GF-D8 (cell line): Measurements from ENCODE around the gene SLC25A20.

ENCODE experiments used
- DNase-seq: peaks from one replicate; lab custom pipeline; 2025; lab: John Stamatoyannopoulos, UW

Gene SLC25A20

GRCh38 chr3:48897460-48898376, 964 bp downstream of the SLC25A20 start:
- DNase-seq: peak; percentile 12

DNA sequence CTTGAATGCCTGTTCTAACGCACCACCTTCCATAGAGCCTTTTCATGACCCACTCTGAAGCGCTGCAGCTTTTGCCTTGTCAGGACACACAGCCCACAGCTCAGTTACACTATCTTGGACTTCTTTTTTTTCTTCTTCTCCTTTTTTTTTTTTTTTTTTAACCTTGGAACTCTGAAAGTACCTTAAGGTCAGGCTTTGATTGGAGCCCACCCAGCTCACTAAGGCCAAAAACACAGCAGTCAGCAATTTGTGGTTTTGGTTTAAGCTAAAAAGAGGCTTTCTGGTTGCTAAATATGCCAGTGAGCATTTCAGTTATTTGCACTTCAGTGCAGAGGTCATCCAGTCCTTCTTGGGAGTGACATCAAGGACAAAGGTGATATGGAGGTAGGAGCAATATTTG, 1.7 kb downstream of the SLC25A20 start:
- DNase-seq: no peak

DNA sequence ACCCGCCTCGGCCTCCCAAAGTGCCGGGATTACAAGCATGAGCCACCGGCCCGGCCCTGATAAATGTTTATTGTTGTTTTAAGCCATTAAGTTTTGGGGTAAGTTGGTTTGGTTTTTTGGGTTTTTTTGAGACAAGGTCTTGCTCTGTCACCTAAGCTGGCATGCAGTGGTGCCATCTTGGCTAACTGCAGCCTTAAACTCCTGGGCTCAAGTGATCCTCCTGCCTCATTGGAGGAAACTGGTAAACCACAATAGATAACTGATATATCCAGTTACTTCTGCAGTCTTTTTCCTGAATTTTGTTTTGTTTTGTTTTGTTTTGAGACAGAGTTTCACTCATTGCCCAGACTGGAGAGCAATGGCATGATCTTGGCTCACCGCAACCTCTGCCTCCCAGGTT, 4.2 kb downstream of the SLC25A20 start:
- DNase-seq: no peak

GRCh38 chr3:48891606-48892005, 7.1 kb downstream of the SLC25A20 start:
- no peak for DNase-seq

GRCh38 chr3:48885753-48886152, 12.9 kb downstream of the SLC25A20 start:
- DNase-seq: no peak

DNA sequence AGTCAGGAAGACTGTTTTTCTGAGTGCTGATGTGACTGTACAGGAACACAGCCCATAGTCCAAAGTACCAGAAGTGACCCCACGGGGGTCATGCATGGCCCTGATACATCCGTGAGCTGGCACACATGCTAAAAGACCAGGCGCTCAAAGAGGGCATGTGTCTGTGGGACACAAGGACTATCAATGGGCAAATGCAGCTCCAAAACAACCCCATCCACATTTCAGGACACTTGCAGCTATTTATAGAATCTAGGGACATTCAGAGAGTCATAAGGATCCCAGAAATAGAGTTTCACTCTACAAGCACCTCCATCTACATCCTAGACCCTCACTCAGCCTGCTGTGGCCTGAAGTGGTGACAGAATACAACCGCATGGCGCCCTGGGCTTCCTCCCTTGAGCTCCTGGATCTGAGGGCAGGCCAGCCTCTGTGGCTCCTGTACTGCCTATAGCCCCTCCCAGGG, 17.0 kb downstream of the SLC25A20 start:
- no peak for DNase-seq

DNA sequence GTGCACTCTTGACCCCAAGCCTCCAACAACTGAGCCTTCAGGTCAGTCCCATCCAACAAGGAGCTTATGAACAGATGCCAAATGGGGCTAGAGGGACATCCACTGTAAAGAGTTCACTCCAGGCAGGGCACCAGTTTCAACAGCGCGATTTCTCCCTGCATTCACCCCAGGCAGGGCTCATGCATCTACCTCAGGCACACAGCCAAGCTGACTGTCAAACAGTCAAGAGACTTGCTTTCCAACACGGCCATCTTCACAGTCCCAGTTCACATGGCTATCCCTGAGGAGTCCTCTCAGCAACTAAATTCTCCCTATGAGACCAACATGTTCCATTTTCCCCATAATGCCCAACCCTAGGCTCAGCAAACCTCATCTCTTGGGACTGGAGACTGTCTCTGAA, 17.7 kb downstream of the SLC25A20 start:
- DNase-seq: no peak

- no peak for DNase-seq
Measured at GRCh38 chr3:48879994-48880377, 18.7 kb downstream of the SLC25A20 start.

GRCh38 chr3:48879307-48879993, 19.2 kb downstream of the SLC25A20 start:
- DNase-seq: no peak

DNA sequence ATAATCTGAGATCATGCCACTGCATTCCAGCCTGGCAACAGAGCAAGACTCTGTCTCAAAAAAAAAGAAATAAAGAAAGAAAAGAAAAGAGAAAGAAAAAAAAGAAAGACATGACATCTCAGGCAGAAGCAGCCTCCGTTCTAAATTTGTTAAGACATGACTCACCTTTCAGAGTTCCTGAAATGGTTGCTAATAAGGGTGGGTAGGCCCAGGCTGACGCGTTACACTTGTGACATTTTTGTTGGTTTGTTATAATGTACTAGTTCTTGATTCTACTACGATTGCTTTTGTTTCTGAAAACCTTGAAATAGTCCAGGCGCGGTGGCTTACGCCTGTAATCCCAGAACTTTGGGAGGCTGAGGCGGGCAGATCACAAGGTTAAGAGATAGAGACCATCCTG, 21.0 kb downstream of the SLC25A20 start:
- no peak for DNase-seq

GRCh38 chr3:48863122-48863521, 35.6 kb downstream of the SLC25A20 start:
- no peak for DNase-seq

DNA sequence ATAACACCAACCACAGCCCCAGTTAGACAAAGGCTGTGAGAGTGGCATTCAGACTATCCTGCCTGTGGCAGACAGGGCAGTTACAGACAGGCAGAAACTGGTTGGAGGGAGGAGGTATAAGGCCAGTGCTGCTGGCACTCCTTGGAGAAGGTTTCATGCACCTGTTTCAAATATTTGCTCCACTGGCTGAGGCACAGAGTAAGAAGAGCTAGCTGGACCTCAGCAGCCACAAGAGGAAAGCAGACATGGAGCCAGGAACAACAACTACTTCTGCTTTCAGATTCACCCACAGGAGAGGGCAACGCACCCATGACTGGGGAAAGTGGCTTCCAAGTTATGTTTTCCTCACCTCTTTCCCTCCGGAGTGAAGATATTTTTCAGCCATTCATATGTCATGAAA, 39.5 kb downstream of the SLC25A20 start:
- no peak for DNase-seq

DNA sequence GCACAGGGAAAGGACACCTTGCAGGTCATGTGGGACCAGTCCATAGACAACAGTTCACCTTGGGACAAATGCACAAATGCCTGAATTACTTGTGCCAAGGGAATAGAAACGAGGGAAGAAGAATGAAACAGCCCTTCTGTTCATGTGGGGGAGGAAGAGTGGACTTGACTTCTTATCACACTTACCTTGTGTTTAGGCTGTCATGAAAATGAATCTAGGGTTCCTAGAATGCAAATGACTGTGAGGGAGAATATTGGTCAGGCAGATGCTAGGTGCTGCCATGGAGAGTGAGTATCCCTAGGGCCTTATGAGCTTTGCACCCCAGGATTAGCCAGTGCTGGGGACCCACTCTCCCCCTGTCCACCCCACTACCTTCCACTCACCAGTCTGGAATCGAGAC, 40.0 kb downstream of the SLC25A20 start:
- DNase-seq: no peak

DNA sequence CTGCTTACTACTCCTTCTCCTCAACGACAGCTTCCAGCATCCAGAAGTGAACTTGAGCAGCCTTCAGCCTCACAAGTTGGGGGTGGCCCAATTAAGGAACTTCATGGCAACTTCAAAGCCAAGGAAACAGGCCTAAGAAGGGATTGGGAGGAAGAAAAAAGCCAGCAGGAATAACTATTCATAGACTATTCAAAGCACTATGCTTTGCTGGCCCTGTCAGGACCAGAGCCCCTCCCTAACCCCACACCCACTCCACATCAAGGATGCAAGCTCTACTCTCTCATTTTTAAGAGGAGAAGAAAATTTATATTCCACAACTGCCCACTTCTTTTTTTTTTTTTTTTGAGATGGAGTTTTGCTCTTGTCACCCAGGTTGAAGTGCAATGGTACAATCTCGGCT, 41.0 kb downstream of the SLC25A20 start:
- no peak for DNase-seq

DNA sequence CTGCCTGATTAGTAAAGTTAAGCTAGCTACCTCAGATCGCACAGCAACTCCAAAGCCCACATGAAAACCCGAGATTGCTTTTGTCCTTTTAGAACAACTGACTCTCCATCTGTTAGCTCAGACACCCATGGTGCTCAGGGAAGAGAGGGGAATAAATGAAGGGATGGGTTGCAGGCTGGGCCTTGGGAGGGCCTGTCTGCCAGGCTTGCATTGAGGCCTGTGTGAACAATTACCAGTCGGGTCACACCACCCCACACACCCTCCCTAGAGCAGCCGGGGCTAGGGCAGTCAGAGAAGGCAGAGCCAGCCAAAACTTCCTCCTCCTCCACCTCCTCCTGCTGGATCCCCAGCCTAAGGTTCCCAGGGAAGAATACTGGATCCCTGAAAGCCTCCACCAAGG, 42.2 kb downstream of the SLC25A20 start:
- DNase-seq: no peak

DNA sequence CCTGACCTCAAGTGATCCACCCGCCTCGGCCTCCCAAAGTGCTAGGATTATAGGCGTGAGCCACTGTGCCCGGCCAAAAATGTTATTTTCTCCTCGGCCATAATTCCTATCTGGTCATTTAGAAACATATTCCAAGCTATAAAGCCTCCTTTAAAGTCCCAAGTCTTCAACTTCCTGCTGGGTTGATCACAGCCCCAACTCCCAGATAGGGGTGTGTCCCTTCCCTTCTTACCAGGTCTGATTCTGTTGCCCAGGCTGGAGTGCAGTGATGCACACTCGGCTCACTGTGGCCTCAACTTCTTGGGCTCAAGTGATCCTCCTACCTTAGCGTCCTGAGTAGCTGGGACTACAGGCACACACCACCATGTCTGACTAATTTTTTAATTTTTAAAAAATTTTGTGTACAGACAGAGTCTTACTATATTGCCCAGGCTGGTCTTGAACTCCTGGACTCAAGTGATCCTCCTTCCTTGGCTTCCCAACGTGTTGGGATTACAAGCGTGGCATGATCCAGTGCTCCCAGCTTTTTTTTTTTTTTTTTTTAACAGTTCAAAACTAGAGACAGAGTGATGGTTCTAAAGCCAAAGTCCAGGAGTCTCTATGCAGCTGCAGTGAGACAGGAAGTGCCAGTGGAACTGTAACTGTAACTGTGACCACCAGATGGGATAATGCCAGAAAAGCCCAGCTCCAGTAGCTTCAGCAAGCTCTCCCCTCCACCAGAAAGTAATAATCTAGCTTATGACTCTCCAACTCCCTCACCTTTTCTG, 42.8 kb downstream of the SLC25A20 start:
- DNase-seq: peak; percentile 41

DNA sequence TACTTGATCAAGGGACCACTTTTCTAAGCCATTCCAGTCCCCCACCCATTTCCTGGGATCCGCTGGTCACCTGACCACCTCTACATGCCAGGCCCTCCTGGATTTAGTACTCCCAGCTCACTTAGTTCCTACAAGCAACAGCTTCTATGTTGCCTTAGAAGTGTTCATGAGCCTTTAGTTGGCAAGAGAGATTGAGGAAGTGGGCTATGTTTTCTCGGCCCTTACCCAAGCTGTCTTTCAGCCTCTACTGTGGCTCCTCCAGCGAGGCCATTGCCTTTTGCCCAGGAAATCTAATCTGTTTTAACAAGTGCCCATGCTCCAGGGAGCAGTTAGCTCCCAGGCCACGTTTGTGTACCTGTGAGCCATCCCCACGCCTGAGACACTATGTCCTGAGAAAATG, 46.5 kb downstream of the SLC25A20 start:
- no peak for DNase-seq

DNA sequence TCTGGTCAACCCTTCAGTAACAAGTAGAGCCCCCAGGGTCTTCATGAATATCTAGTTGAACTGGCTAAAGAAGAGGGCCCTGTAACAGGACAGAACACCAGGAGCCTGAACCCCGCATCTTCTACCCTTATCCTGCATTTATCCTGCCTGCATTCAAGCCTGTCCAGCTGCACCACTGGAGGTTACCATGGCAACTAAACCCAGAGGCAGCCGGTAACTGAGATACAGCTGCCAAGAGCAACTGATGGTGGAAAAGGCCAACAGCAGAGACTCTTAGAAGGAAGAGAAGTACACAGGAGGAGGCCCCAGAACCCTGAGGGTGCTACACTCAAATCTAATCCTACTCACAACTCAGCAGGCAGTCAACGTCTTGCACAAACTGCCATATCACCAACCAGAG, 47.3 kb downstream of the SLC25A20 start:
- DNase-seq: no peak

DNA sequence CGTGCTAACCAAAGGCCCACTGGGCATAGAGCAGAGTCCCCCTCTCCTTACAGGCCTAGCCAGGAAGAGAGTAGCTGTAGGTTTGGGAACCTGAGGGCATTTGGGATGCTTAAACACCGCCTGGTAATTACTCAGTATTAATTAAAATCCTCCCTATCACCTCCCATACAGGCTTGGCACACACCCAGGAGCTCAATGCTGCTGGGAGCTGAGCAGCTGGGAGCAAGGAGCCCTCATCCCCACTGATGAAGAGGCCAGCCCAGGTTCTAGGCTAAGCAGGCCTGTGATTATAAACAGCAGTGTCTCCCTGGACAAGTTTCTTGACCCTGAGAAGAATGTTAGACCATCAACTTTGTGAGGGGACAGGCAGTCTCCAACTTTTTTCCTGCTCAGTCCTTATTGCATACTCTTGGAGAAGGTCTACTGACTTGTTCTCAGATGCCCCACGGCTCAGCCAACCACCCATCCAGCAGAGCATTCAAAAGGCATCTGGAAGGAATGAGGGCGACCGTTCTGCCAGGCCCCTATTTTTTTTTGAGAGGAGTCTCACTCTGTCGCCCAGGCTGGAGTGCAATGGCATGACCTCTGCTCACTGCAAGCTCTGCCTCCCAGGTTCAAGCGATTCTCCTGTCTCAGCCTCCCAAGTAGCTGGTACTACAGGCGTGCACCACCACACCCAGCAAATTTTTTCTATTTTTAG, 49.7 kb downstream of the SLC25A20 start:
- no peak for DNase-seq

- DNase-seq: peak; percentile 66
Measured at GRCh38 chr3:48847504-48848423, 50.9 kb downstream of the SLC25A20 start, which contains the start of gene PRKAR2A. TSS of gene PRKAR2A (minus strand) at chr3:48847874. CDS start at chr3:48847596, 278 bp downstream.

GRCh38 chr3:48847053-48847503, 51.6 kb downstream of the SLC25A20 start:
- peak; percentile 34 for DNase-seq
